Bladder microvascular endothelial cell (primary cell): Measurements from ENCODE around the gene PCA3. TPM values are rescaled to one million over a fixed set of nuclear protein-coding genes. Genes with fewer than 3 reads are reported as not detected.

Experiments used
- total RNA-seq: library from RNA; depleted of rRNA; stranded (reverse); fragments of >200 nt; gene quantifications from 2 replicates; pipeline ENCODE4 v1.2.3, GENCODE V29; 2014

PCA3 gene
- total RNA-seq = under 0.01 and 0.19 TPM in 2 replicates

GRCh38 chr9:76764138-76764537 is at the start of gene PCA3:
Gene PCA3 (plus strand): TSS chr9:76764438.

Other genes starting within 250 kb of the PCA3 start
- gene PRUNE2, start 141.7 kb downstream of the PCA3 start, total RNA-seq = 4.9 and 25.7 TPM in 2 replicates